K562 (cell line): ENCODE data around the gene KIF26A. TPM values are rescaled to one million over a fixed set of nuclear protein-coding genes. Genes with fewer than 3 reads are reported as not detected.
A peak's percentile ranks its signal among the peaks of the same experiment; 100 is the strongest.

Source experiments
- ATAC-seq: fragments of 200-7000 bp; cut with Tn5 transposase; 3 replicates; pipeline ENCODE4 v1.9.1; 2020; ENCODE audit warnings: moderate library complexity
- BruUV-seq: library from RNA; stranded (reverse); fragments of 400-500 nt; replicated peaks from 2 replicates; lab custom pipeline; 2021; lab: Mats Ljungman, UMichigan
- CTCF ChIA-PET: fragments of 300-600 bp; formaldehyde crosslinking; extraction: SDS; loops from one replicate; lab custom pipeline; 2021; ENCODE audit warnings: low intra/inter-chr PET ratio; lab: Yijun Ruan, JAX
- POLR2A ChIA-PET: fragments of 300-600, 350-650 bp; sonication (Branson Sonifier 250); formaldehyde crosslinking; extraction: SDS; loops from one replicate; lab custom pipeline; 2021; ENCODE audit warnings: antibody characterized with exemption, inconsistent platforms; lab: Yijun Ruan, JAX
- DNase-seq, 4 experiments: peaks; one replicate each; pipeline versions ENCODE4 v3.0.0 to v3.0.0-alpha.2; 2011 to 2018; ENCODE audit warnings: low spot score in 3 of 4, mixed read lengths in 3 of 4; ENCODE audit errors: extremely low read depth in 1 of 4
- FAIRE-seq: peaks from 2 replicates; lab custom pipeline; 2011; peaks lifted over from hg19 to GRCh38; lab: Jason Lieb, UNC
- H2AFZ ChIP-seq: 2 replicates; pipeline ENCODE4 v1.6.0; 2011; ENCODE audit warnings: low read depth, low read length, control low read depth, inconsistent platforms
- H3K27ac ChIP-seq: fragments of 200-600 bp; 3 replicates; pipeline ENCODE4 v1.8.0; 2011; ENCODE audit warnings: low read depth, mild to moderate bottlenecking, control low read depth, inconsistent platforms, low read length, moderate library complexity, mixed read lengths; ENCODE audit errors: extremely low read depth
- H3K27me3 ChIP-seq, 2 experiments: fragments of 300-600 bp in 1 of 2; 2 replicates in 1 of 2; 3 replicates in 1 of 2; pipeline versions ENCODE4 v1.6.0 to v1.8.0; 2011; ENCODE audit warnings: inconsistent platforms in 2 of 2, low read length in 2 of 2, mild to moderate bottlenecking in 1 of 2, mixed read lengths in 1 of 2, moderate library complexity in 1 of 2; ENCODE audit not compliant: control insufficient read depth in 2 of 2, insufficient read depth in 2 of 2
- H3K36me3 ChIP-seq: fragments of 300-600 bp; 3 replicates; pipeline ENCODE4 v1.8.0; 2011; ENCODE audit warnings: mild to moderate bottlenecking, low read length, inconsistent platforms; ENCODE audit not compliant: control insufficient read depth, insufficient read depth
- H3K4me1 ChIP-seq, 2 experiments: fragments of 200-600 bp in 1 of 2; replicated peaks in 1 of 2; 2 replicates in 1 of 2; 3 replicates in 1 of 2; pipeline versions ENCODE4 v1.5.1 to v1.8.0; 2011; ENCODE audit warnings: inconsistent platforms in 2 of 2, low read length in 2 of 2, mild to moderate bottlenecking in 1 of 2, mixed read lengths in 1 of 2, moderate library complexity in 1 of 2; ENCODE audit not compliant: control insufficient read depth in 2 of 2, insufficient read depth in 2 of 2
- H3K4me2 ChIP-seq: 2 replicates; pipeline ENCODE4 v1.6.1; 2011; ENCODE audit warnings: low read length, control low read depth, inconsistent platforms, mixed read lengths; ENCODE audit not compliant: insufficient read depth
- H3K4me3 ChIP-seq: fragments of 200-600 bp; sonication (generic), shearing (Covaris generic); 2 replicates; pipeline ENCODE4 v1.5.1; 2016; ENCODE audit warnings: control low read depth, inconsistent platforms
- H3K79me2 ChIP-seq: fragments of 200-600 bp; 3 replicates; pipeline ENCODE4 v1.8.0; 2011; ENCODE audit warnings: low read length, inconsistent platforms; ENCODE audit not compliant: control insufficient read depth, insufficient read depth
- H3K9ac ChIP-seq, 2 experiments: 2 replicates each; pipeline versions ENCODE4 v1.6.0 to v1.6.1; 2011; ENCODE audit warnings: low read depth in 2 of 2, low read length in 2 of 2, control low read depth in 1 of 2, inconsistent platforms in 1 of 2, mild to moderate bottlenecking in 1 of 2, mixed read lengths in 1 of 2; ENCODE audit not compliant: insufficient read depth in 1 of 2
- H3K9me1 ChIP-seq: one replicate; pipeline ENCODE4 v1.6.0; 2011; ENCODE audit warnings: inconsistent platforms, mild to moderate bottlenecking, low read length, moderate library complexity; ENCODE audit not compliant: control insufficient read depth, insufficient read depth
- H3K9me3 ChIP-seq: replicated peaks from 2 replicates; pipeline ENCODE4 v1.5.1; 2011; ENCODE audit warnings: low read depth, low read length, inconsistent platforms; ENCODE audit not compliant: control insufficient read depth, insufficient read depth
- H4K20me1 ChIP-seq: replicated peaks from 2 replicates; pipeline ENCODE4 v1.6.1; 2011; ENCODE audit warnings: low read length, inconsistent platforms, mixed read lengths; ENCODE audit not compliant: control insufficient read depth, insufficient read depth
- BRD4 ChIP-seq: fragments of 200-600 bp; sonication (generic); IDR thresholded peaks from 2 replicates; pipeline ENCODE4 v1.6.1; 2017; ENCODE audit warnings: inconsistent platforms
- CC2D1A ChIP-seq: fragments of 450-650 bp; IDR thresholded peaks from 2 replicates; pipeline ENCODE4 v1.6.1; 2017; ENCODE audit warnings: mild to moderate bottlenecking
- HDAC3 ChIP-seq: fragments of 450-650 bp; IDR thresholded peaks from 2 replicates; pipeline ENCODE4 v1.6.1; 2018; ENCODE audit warnings: borderline replicate concordance, mild to moderate bottlenecking, moderate library complexity; ENCODE audit not compliant: partially characterized antibody
- PHB ChIP-seq: fragments of 250-450 bp; sonication (Bioruptor Pico); IDR thresholded peaks from 2 replicates; pipeline ENCODE4 v1.5.0; 2021
- POLR2H ChIP-seq: IDR thresholded peaks from 2 replicates; pipeline ENCODE4 v1.6.1; 2016; ENCODE audit warnings: missing genetic modification characterization, low read depth, mild to moderate bottlenecking, control low read depth, missing compliant biosample characterization, moderate library complexity
- SREBF2 ChIP-seq: sonication (generic); formaldehyde crosslinking; IDR thresholded peaks from 2 replicates; pipeline ENCODE4 v1.4.0; 2020; ENCODE audit warnings: mild to moderate bottlenecking, missing genetic modification reagents
- ZFPM2 ChIP-seq: fragments of 250-450 bp; sonication (Bioruptor Pico); IDR thresholded peaks from 2 replicates; pipeline ENCODE4 v1.5.1; 2022; ENCODE audit warnings: mild to moderate bottlenecking
- ZNF354B ChIP-seq: fragments of 250-450 bp; sonication (Bioruptor Pico); IDR thresholded peaks from 2 replicates; pipeline ENCODE4 v1.4.0; 2020
- ZNF507 ChIP-seq: conservative IDR thresholded peaks from 2 replicates; pipeline ENCODE4 v1.6.1; 2017; ENCODE audit warnings: missing genetic modification characterization, missing compliant biosample characterization
- WGBS: fragments of 100-300 bp; shearing (Covaris generic); methylation state at CpG from one replicate; pipeline ENCODE4 v1.1.6; 2016; ENCODE audit warnings: low coverage, mixed read lengths; ENCODE audit not compliant: insufficient coverage; ENCODE audit errors: missing lambda C conversion rate; 5-methylcytosine and 5-hydroxymethylcytosine counted together
- in situ Hi-C: fragments of 300-500 bp; cut with MboI; formaldehyde crosslinking; loops from 4 replicates; pipeline ENCODE4 v1.15.0; 2018; ENCODE audit warnings: inconsistent platforms, mixed read lengths
- intact Hi-C: fragments of 100-400 bp; cut with micrococcal nuclease; formaldehyde crosslinking; loops from 2 replicates; pipeline ENCODE4 v1.14.2; 2022
- polyA plus RNA-seq, 8 experiments: library from polyadenylated mRNA; depleted of rRNA in 4 of 8; stranded (reverse) in 5 of 8; unstranded in 3 of 8; fragments of >200 nt; fragmentation: Nextera tagmentation in 2 of 8; fragmentation: Illumina TruSeq in 1 of 8; extraction: Ambion mirVana in 2 of 8; extraction: Trizol in 1 of 8; gene quantifications; 2 replicates each; pipeline versions ENCODE4 v1.2.1 to v1.2.3, GENCODE V29; 2011 to 2014; ENCODE audit warnings: inconsistent platforms in 1 of 8, missing spikeins in 1 of 8
- total RNA-seq, 7 experiments: library from RNA; depleted of rRNA in 6 of 7; stranded (reverse); fragments of >200 nt in 6 of 7; fragmentation: Illumina TruSeq in 2 of 7; extraction: Trizol in 2 of 7; gene quantifications; 2 replicates each; pipeline versions ENCODE4 v1.2.1 to v1.2.3, GENCODE V29; 2011 to 2021; ENCODE audit warnings: low replicate concordance in 1 of 7
- TF ChIP-seq, protein P1 (sequence below): sonication (generic); formaldehyde crosslinking; IDR thresholded peaks from 2 replicates; pipeline ENCODE4 v1.8.1; 2023; ENCODE audit warnings: missing genetic modification reagents, mild to moderate bottlenecking, borderline replicate concordance
- TF ChIP-seq, protein P2 (sequence below): fragments of 200-800 bp; sonication (Bioruptor generic); IDR thresholded peaks from 2 replicates; pipeline ENCODE4 v1.6.1; 2016; ENCODE audit warnings: missing genetic modification characterization, missing compliant biosample characterization

KIF26A gene
- total and polyA plus RNA-seq, 9 of the 15 experiments (the other 6 are each of a cell fraction or from before 2014, with no cell fraction given): 0.04 TPM; not detected in 8

GRCh38 chr14:104121142-104121541 is 17.2 kb upstream of the KIF26A start (continued):
- TF ChIP-seq, protein P1, sequence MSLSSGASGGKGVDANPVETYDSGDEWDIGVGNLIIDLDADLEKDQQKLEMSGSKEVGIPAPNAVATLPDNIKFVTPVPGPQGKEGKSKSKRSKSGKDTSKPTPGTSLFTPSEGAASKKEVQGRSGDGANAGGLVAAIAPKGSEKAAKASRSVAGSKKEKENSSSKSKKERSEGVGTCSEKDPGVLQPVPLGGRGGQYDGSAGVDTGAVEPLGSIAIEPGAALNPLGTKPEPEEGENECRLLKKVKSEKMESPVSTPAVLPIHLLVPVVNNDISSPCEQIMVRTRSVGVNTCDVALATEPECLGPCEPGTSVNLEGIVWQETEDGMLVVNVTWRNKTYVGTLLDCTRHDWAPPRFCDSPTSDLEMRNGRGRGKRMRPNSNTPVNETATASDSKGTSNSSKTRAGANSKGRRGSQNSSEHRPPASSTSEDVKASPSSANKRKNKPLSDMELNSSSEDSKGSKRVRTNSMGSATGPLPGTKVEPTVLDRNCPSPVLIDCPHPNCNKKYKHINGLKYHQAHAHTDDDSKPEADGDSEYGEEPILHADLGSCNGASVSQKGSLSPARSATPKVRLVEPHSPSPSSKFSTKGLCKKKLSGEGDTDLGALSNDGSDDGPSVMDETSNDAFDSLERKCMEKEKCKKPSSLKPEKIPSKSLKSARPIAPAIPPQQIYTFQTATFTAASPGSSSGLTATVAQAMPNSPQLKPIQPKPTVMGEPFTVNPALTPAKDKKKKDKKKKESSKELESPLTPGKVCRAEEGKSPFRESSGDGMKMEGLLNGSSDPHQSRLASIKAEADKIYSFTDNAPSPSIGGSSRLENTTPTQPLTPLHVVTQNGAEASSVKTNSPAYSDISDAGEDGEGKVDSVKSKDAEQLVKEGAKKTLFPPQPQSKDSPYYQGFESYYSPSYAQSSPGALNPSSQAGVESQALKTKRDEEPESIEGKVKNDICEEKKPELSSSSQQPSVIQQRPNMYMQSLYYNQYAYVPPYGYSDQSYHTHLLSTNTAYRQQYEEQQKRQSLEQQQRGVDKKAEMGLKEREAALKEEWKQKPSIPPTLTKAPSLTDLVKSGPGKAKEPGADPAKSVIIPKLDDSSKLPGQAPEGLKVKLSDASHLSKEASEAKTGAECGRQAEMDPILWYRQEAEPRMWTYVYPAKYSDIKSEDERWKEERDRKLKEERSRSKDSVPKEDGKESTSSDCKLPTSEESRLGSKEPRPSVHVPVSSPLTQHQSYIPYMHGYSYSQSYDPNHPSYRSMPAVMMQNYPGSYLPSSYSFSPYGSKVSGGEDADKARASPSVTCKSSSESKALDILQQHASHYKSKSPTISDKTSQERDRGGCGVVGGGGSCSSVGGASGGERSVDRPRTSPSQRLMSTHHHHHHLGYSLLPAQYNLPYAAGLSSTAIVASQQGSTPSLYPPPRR (CRISPR knock-in tag): no peak
- no peak for TF ChIP-seq PHB (CRISPR knock-in tag)
- no peak for TF ChIP-seq HDAC3
- TF ChIP-seq CC2D1A: no peak
- TF ChIP-seq ZFPM2 (CRISPR knock-in tag): no peak

GRCh38 chr14:104123879-104124278 is 14.5 kb upstream of the KIF26A start:
- H3K9me3 ChIP-seq: no peaks in the 10 kb centered on the region
- no peak overlapping the region for H3K4me3 ChIP-seq
- in situ Hi-C loops (no loop called here), intact Hi-C loops (no loop called here)
- no peak overlapping the region for H3K9ac ChIP-seq
- no peaks in the 10 kb centered on the region for H3K36me3 ChIP-seq
- H3K79me2 ChIP-seq: no peaks in the 10 kb centered on the region
- no peak overlapping the region for H3K27ac ChIP-seq
- BruUV-seq: no TSS peak
- DNase-seq (no peak), ATAC-seq (no peak), FAIRE-seq (no peak)
- ChIA-PET CTCF (no interaction called here), POLR2A (no interaction called here)
- WGBS: 17% methylated on average over 1 of the region's 1 CpG
- no peaks in the 10 kb centered on the region for H3K9me1 ChIP-seq
- no peaks in the 10 kb centered on the region for H3K4me1 ChIP-seq
- H3K27me3 ChIP-seq: no peaks in the 10 kb centered on the region
- no peak overlapping the region for H2AFZ ChIP-seq
- no peak overlapping the region for H3K4me2 ChIP-seq
- no peaks in the 10 kb centered on the region for H4K20me1 ChIP-seq
- TF ChIP-seq SREBF2 (CRISPR knock-in tag) (no peak), ZNF354B (CRISPR knock-in tag) (peak; percentile 36; the same call in 1 of the 2 replicates), ZNF507 (peak; percentile 98), POLR2H (no peak), BRD4 (no peak)
- TF ChIP-seq, protein P2, sequence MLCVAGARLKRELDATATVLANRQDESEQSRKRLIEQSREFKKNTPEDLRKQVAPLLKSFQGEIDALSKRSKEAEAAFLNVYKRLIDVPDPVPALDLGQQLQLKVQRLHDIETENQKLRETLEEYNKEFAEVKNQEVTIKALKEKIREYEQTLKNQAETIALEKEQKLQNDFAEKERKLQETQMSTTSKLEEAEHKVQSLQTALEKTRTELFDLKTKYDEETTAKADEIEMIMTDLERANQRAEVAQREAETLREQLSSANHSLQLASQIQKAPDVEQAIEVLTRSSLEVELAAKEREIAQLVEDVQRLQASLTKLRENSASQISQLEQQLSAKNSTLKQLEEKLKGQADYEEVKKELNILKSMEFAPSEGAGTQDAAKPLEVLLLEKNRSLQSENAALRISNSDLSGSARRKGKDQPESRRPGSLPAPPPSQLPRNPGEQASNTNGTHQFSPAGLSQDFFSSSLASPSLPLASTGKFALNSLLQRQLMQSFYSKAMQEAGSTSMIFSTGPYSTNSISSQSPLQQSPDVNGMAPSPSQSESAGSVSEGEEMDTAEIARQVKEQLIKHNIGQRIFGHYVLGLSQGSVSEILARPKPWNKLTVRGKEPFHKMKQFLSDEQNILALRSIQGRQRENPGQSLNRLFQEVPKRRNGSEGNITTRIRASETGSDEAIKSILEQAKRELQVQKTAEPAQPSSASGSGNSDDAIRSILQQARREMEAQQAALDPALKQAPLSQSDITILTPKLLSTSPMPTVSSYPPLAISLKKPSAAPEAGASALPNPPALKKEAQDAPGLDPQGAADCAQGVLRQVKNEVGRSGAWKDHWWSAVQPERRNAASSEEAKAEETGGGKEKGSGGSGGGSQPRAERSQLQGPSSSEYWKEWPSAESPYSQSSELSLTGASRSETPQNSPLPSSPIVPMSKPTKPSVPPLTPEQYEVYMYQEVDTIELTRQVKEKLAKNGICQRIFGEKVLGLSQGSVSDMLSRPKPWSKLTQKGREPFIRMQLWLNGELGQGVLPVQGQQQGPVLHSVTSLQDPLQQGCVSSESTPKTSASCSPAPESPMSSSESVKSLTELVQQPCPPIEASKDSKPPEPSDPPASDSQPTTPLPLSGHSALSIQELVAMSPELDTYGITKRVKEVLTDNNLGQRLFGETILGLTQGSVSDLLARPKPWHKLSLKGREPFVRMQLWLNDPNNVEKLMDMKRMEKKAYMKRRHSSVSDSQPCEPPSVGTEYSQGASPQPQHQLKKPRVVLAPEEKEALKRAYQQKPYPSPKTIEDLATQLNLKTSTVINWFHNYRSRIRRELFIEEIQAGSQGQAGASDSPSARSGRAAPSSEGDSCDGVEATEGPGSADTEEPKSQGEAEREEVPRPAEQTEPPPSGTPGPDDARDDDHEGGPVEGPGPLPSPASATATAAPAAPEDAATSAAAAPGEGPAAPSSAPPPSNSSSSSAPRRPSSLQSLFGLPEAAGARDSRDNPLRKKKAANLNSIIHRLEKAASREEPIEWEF (CRISPR knock-in tag): no peak
